ENCODE results near the gene CLEC2L.

Gene CLEC2L

DNA sequence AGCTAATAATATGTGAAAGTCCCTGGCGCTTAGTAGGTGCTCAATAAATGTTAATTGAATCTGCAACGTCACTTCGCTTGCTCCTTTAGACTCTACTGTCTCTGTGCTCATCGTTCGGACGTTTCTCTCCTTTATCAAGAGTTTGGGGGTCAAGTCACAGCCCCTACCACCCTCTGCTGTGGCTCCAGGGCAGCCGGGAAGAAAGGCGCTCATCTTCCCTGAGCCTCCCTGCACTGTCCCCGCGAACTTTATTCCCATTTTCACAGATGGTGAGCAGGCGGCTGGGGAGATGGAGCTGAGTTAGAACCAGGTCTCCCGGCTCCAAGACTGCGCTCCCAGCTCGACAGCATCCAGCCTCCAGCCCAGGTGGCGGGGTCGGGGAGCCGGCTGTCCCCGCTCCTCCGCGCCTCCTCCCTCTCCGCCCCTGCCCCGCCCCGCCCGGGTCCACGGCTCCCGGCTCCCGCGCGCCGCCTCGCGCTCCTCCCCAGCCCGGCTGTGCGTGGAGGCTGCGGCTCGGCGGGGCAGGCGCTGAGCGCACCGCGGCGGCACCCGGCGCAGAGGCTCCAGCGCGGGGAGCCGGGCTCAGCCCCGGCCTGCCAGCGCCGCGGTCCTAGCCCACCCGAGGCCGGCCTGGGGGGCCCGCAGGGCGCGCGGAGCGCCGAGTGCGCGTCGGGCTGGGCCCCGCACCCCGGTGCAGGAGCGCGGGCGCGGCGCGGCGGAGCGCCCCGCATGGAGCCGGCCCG is at the start of gene CLEC2L:
TSS of gene CLEC2L (plus strand) at position 487 of the 743 bp plus-strand sequence. CDS start at position 730, 243 bp downstream.
- in situ Hi-C loops (cut with HindIII; ENCODE audit: low sequenced_read_pairs) = no loop called here
- H3K4me3 ChIP-seq (ENCODE audit: low read depth, low read length) = no peak within 1 kb of the TSS
- no peak for DNase-seq (ENCODE audit: low read depth, low spot score)
- TF ChIP-seq, protein P1, sequence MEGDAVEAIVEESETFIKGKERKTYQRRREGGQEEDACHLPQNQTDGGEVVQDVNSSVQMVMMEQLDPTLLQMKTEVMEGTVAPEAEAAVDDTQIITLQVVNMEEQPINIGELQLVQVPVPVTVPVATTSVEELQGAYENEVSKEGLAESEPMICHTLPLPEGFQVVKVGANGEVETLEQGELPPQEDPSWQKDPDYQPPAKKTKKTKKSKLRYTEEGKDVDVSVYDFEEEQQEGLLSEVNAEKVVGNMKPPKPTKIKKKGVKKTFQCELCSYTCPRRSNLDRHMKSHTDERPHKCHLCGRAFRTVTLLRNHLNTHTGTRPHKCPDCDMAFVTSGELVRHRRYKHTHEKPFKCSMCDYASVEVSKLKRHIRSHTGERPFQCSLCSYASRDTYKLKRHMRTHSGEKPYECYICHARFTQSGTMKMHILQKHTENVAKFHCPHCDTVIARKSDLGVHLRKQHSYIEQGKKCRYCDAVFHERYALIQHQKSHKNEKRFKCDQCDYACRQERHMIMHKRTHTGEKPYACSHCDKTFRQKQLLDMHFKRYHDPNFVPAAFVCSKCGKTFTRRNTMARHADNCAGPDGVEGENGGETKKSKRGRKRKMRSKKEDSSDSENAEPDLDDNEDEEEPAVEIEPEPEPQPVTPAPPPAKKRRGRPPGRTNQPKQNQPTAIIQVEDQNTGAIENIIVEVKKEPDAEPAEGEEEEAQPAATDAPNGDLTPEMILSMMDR (IDR thresholded peaks at IDR 0.05; ENCODE audit: low read depth, low read length) = no peak

DNA sequence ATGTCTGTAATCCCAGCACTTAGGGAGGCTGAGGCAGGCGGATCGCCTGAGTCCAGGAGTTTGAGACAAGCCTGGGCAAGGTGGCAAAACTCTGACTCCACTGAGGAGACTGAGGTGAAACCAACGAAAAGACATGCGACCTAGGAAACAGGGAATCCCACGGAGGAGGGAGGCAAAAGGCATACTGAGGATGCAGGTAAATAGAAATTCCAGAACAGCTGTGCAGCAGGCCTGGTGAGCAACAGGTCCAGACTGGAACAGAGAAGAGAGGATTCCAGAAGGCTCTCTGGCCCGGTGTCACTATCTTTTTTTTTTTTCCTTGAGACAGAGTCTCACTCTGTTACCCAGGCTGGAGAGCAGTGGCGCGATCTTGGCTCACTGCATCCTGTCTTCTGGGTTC is 47.3 kb upstream of the CLEC2L start:
- in situ Hi-C loops (cut with HindIII; ENCODE audit: low sequenced_read_pairs) = no loop called here
- H3K4me3 ChIP-seq (ENCODE audit: low read depth, low read length) = no peak overlapping the region
- no peak for DNase-seq (ENCODE audit: low read depth, low spot score)
- TF ChIP-seq, protein P1 (IDR thresholded peaks at IDR 0.05; ENCODE audit: low read depth, low read length) = no peak

DNA sequence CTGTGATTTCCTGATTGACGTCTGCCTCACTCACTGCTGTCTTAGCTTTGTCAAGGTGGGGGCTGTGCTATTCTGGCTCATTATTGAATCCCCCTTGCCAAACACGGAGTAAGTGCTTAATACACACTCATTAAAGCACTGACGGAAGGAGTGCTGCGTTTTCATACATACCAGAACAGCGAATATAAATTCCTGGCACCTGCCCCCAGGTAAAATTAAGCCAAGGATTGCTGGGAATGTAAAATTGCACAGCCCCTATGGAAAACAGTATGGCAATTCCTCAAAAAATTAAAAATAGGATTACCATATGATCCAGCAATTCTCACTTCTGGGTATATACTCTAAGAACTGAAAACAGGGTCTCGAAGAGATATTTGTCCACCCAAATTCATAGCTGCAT is 46.6 kb upstream of the CLEC2L start:
- DNase-seq (ENCODE audit: low read depth, low spot score) = no peak
- in situ Hi-C loops (cut with HindIII; ENCODE audit: low sequenced_read_pairs) = no loop called here
- no peak overlapping the region for H3K4me3 ChIP-seq (ENCODE audit: low read depth, low read length)
- TF ChIP-seq, protein P1 (IDR thresholded peaks at IDR 0.05; ENCODE audit: low read depth, low read length) = no peak

DNA sequence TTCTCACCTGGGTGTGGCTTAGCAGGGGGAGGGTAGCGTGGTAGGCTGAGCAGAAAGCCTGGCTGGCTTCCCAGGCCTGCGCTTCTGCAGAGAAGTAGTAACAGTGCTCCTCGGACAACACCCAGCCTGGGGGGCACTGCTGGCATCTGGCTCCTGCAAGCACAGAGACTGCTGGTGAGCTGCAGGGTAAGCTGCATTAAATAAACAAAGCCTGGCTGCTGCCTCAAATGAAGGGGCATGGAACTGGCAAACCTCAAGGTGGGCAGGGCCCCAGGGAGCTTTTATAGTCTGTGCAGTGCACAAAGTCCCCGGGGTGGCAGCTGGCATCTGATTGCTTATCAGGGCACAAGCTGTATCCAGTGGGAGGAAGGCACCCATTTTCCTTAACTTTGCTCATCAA is 43.9 kb upstream of the CLEC2L start:
- no peak overlapping the region for H3K4me3 ChIP-seq (ENCODE audit: low read depth, low read length)
- no peak for DNase-seq (ENCODE audit: low read depth, low spot score)
- TF ChIP-seq, protein P1 (IDR thresholded peaks at IDR 0.05; ENCODE audit: low read depth, low read length) = no peak
- in situ Hi-C loops (cut with HindIII; ENCODE audit: low sequenced_read_pairs) = no loop called here

DNA sequence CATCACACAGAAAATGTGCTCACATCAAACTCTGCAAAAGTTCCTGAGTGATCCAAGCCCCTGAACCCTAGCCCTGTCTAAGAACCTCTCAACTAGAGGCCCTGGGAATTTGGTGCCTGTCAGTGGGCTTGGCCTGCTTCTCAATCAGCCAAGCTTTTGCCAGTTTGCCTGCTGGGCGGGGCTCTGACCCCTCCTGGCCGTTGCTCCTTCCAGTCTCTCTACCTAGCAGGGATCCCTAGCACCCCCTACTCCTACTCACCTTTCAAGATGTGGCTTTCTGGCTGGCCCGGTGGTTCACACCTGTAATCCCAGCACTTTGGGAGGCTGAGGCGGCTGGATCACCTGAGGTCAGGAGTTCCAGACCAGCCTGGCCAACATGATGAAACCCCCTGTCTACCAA is 42.1 kb upstream of the CLEC2L start:
- TF ChIP-seq, protein P1 (IDR thresholded peaks at IDR 0.05; ENCODE audit: low read depth, low read length) = no peak
- in situ Hi-C loops (cut with HindIII; ENCODE audit: low sequenced_read_pairs) = no loop called here
- H3K4me3 ChIP-seq (ENCODE audit: low read depth, low read length) = no peak overlapping the region
- no peak for DNase-seq (ENCODE audit: low read depth, low spot score)

DNA sequence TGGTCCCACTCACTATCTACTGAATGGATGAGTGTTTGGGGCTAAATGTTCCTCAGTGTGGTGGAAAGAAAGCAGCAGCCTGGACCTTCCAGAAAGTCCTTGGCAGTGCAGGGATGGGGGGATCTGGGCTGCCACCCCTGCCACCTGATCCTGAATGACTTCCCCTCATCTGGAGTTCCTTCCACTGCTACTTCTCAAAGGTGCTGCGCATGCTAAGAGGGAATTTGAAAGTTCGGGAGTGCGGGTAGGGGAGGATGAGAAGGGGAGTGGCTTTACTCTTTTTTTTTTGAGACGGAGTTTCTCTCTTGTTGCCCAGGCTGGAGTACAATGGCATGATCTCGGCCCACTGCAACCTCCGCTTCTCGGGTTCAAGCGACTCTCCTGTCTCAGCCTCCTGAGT is 41.4 kb upstream of the CLEC2L start:
- in situ Hi-C loops (cut with HindIII; ENCODE audit: low sequenced_read_pairs) = no loop called here
- TF ChIP-seq, protein P1 (IDR thresholded peaks at IDR 0.05; ENCODE audit: low read depth, low read length) = no peak
- no peak for DNase-seq (ENCODE audit: low read depth, low spot score)
- no peak overlapping the region for H3K4me3 ChIP-seq (ENCODE audit: low read depth, low read length)
